Myometrial cell (primary cell): ENCODE measurements around the gene EIF3L. TPM values are rescaled to one million over a fixed set of nuclear protein-coding genes. Genes with fewer than 3 reads are reported as not detected.

Experiments
- total RNA-seq: library from RNA; depleted of rRNA; stranded (reverse); fragments of >200 nt; gene quantifications from 2 replicates; pipeline ENCODE4 v1.2.3, GENCODE V29; 2015

EIF3L gene
- total RNA-seq, result 369 and 415 TPM in 2 replicates

GRCh38 chr22:37849089-37849751 lies at the start of gene EIF3L:
EIF3L (plus strand) TSS chr22:37849419; CDS start chr22:37849450, 31 bp downstream.

GRCh38 chr22:37807410-37808293 lies 41.6 kb upstream of the EIF3L start, which contains the start of gene GCAT:
GCAT (plus strand) TSS chr22:37807934; CDS start chr22:37807968, 34 bp downstream.

GRCh38 chr22:37823134-37823985 lies 25.9 kb upstream of the EIF3L start, which contains the start of gene GALR3:
GALR3 (plus strand) TSS chr22:37823382; CDS start chr22:37823407, 25 bp downstream.

GRCh38 chr22:37905534-37906363 lies 56.5 kb downstream of the EIF3L start, which contains the start of gene MICALL1:
MICALL1 (plus strand) TSS chr22:37906297; CDS start chr22:37906423, 126 bp downstream.

Other genes starting within 250 kb of the EIF3L start
- 39.5 and 49.3 TPM in 2 replicates for gene GGA1, start 240.6 kb upstream of the EIF3L start, total RNA-seq
- 41.8 and 49.6 TPM in 2 replicates for gene SH3BP1, start 209.8 kb upstream of the EIF3L start, total RNA-seq
- gene PDXP, start 190.7 kb upstream of the EIF3L start, total RNA-seq, result 9.5 and 11.7 TPM in 2 replicates
- gene LGALS1, start 173.8 kb upstream of the EIF3L start, total RNA-seq, result 10,618 and 15,072 TPM in 2 replicates
- 15.9 and 50.2 TPM in 2 replicates for gene NOL12, start 163.1 kb upstream of the EIF3L start, total RNA-seq
- gene TRIOBP, start 152.4 kb upstream of the EIF3L start, total RNA-seq, result 215 and 222 TPM in 2 replicates
- gene GCAT, start 41.5 kb upstream of the EIF3L start, total RNA-seq, result 38.8 and 43.0 TPM in 2 replicates
- gene GALR3, start 26.0 kb upstream of the EIF3L start, total RNA-seq, result not detected in 2 replicates
- gene ANKRD54, start 5.1 kb upstream of the EIF3L start, total RNA-seq, result 41.8 and 44.3 TPM in 2 replicates
- 22.8 and 31.4 TPM in 2 replicates for gene MICALL1, start 56.9 kb downstream of the EIF3L start, total RNA-seq
- gene C22orf23, start 104.2 kb downstream of the EIF3L start, total RNA-seq, result under 0.01 and 0.89 TPM in 2 replicates
- gene POLR2F, start 104.3 kb downstream of the EIF3L start, total RNA-seq, result 67.3 and 114 TPM in 2 replicates
- gene SOX10, start 135.1 kb downstream of the EIF3L start, total RNA-seq, result not detected in 2 replicates
- gene PICK1, start 208.0 kb downstream of the EIF3L start, total RNA-seq, result 11.8 and 17.7 TPM in 2 replicates
- 0.29 TPM in 1 of 2 replicates, not detected in the other for gene SLC16A8, start 234.8 kb downstream of the EIF3L start, total RNA-seq